ENCODE data around the gene GRIK3.

Gene GRIK3

DNA sequence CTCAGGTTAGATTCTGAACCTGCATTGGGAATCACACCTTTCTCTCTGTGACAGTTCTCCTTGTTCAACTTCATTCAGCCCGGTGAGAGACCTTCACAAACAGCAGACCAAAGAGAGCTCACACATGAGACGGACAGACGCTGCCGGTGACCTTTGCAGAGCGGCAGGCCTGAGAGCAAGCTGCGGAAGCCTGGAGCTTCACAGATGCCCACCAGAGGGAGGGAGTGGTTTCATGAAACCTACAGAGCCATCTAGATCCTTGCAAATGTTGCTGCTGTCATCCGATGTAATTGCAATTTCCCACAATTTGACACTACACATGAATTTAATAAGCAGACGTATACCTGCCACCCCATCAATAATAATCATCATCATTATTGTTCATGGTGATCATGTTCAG is 39.4 kb downstream of the GRIK3 start:
- no peaks in the 10 kb centered on the region for H3K9me3 ChIP-seq (ENCODE audit: control insufficient read depth in 1 of 2, low read length in 2 of 2)
- H3K27me3 ChIP-seq (ENCODE audit: control insufficient read depth in 1 of 2, insufficient read depth in 2 of 2, low read length in 2 of 2): peaks cover 0 to 7% of the 10 kb centered on the region in 2 donors

DNA sequence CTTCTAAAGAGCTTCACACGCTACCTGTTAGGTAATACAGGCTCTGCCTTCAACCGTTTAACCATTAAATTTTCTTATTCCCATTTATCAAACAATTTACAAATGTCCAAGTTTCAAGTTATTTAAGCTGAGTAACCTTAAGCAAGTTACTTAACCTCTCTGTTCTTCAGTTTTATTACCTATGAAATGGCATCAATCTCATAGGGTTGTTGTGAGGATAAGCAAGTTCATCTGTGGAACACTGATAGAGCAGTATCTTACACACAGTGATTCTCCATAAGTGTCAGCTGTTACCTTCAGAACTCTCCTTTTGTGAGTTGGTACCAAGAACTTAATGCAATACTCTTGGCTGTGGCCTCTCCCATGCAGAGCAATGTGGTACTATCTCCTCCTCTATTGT is 40.0 kb downstream of the GRIK3 start:
- Histone ChIP-seq H3K9ac (ENCODE audit: low read depth in 1 of 2, low read length in 2 of 2) (no peak overlapping the region), H3K36me3 (ENCODE audit: control insufficient read depth in 1 of 2, insufficient read depth in 2 of 2, low read length in 2 of 2) (no peaks in the 10 kb centered on the region), H3K4me1 (ENCODE audit: control insufficient read depth in 1 of 2, insufficient read depth in 2 of 2, low read length in 2 of 2) (no peaks in the 10 kb centered on the region), H3K27ac (ENCODE audit: low read depth, low read length) (no peak overlapping the region), H3K4me3 (ENCODE audit: low read depth in 1 of 2, low read length in 2 of 2) (no peak overlapping the region), H3K9me3 (ENCODE audit: control insufficient read depth in 1 of 2, low read length in 2 of 2) (no peaks in the 10 kb centered on the region), H3K27me3 (ENCODE audit: control insufficient read depth in 1 of 2, insufficient read depth in 2 of 2, low read length in 2 of 2) (peaks cover 0 to 7% of the 10 kb centered on the region in 2 donors)

More for the DNA sequence above, 39.4 kb downstream of the GRIK3 start:
- Histone ChIP-seq H3K9ac (ENCODE audit: low read depth in 1 of 2, low read length in 2 of 2) (no peak overlapping the region), H3K4me1 (ENCODE audit: control insufficient read depth in 1 of 2, insufficient read depth in 2 of 2, low read length in 2 of 2) (no peaks in the 10 kb centered on the region), H3K4me3 (ENCODE audit: low read depth in 1 of 2, low read length in 2 of 2) (no peak overlapping the region), H3K27ac (ENCODE audit: low read depth, low read length) (no peak overlapping the region), H3K36me3 (ENCODE audit: control insufficient read depth in 1 of 2, insufficient read depth in 2 of 2, low read length in 2 of 2) (no peaks in the 10 kb centered on the region)

DNA sequence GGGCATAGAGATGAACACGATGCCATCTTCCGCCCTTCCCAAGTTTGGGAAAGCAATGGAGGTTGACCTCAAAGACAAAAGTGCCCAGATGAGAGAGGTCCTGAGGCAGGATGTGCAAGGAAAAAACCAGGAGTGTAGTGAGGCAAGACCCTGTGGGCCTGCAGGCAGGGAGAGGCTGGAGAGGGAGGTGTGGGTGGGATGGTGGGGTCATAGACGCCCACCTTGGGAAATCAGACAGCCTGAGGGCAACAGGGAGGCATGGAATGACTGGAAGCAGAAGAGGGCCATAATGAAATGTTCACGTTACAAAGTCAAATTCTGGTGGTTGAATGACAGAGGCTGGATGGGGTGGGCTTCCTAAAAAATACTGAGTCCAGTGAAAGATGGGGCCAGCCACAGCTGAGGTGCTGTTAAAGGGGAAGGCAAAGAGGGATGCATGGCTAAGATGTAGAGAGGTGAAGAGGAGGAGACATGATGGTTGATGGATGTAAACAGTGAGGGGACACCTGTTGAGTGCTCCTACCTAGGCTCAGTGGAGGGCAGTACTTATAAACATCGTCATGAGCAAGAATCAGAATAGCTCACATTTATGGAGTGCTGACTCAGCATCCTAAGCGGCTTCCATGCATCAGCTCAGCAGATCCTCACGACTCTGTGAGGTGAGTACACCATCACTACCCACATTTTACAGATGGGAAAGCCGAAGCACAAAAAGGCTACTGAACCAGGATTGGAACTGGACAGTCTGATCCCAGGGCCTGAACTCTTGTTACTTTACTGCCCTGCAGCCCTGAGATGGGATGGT is 42.0 kb downstream of the GRIK3 start:
- H3K27ac ChIP-seq (ENCODE audit: low read depth, low read length): no peak overlapping the region
- H3K36me3 ChIP-seq (ENCODE audit: control insufficient read depth in 1 of 2, insufficient read depth in 2 of 2, low read length in 2 of 2): no peaks in the 10 kb centered on the region
- H3K9me3 ChIP-seq (ENCODE audit: control insufficient read depth in 1 of 2, low read length in 2 of 2): no peaks in the 10 kb centered on the region
- H3K9ac ChIP-seq (ENCODE audit: low read depth in 1 of 2, low read length in 2 of 2): no peak overlapping the region
- H3K27me3 ChIP-seq (ENCODE audit: control insufficient read depth in 1 of 2, insufficient read depth in 2 of 2, low read length in 2 of 2): peaks cover 0 to 15% of the 10 kb centered on the region in 2 donors
- H3K4me1 ChIP-seq (ENCODE audit: control insufficient read depth in 1 of 2, insufficient read depth in 2 of 2, low read length in 2 of 2): no peaks in the 10 kb centered on the region
- no peak overlapping the region for H3K4me3 ChIP-seq (ENCODE audit: low read depth in 1 of 2, low read length in 2 of 2)

DNA sequence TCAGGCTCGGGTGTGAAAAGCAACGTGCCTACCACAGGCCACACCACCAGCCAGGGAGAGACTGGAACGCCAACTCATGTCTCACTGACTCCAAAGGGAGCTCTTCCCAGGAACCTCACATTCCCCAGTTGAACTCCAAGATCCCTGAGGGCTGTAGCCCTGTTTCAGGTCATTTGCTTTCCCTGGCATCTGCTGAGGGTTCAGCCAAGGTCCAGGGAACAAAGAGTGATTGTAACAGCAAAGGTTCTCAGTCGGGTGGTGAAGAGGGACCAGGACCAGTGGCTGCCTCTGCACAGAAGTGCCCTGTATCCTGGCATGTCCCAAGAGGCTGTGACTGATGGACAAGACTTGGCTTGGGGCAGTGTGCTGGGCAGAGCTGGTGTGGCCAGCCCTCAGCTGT is 42.8 kb downstream of the GRIK3 start:
- Histone ChIP-seq H3K9ac (ENCODE audit: low read depth in 1 of 2, low read length in 2 of 2) (no peak overlapping the region), H3K4me1 (ENCODE audit: control insufficient read depth in 1 of 2, insufficient read depth in 2 of 2, low read length in 2 of 2) (no peaks in the 10 kb centered on the region), H3K9me3 (ENCODE audit: control insufficient read depth in 1 of 2, low read length in 2 of 2) (no peaks in the 10 kb centered on the region), H3K27me3 (ENCODE audit: control insufficient read depth in 1 of 2, insufficient read depth in 2 of 2, low read length in 2 of 2) (peaks cover 0 to 14% of the 10 kb centered on the region in 2 donors), H3K4me3 (ENCODE audit: low read depth in 1 of 2, low read length in 2 of 2) (no peak overlapping the region), H3K36me3 (ENCODE audit: control insufficient read depth in 1 of 2, insufficient read depth in 2 of 2, low read length in 2 of 2) (no peaks in the 10 kb centered on the region), H3K27ac (ENCODE audit: low read depth, low read length) (no peak overlapping the region)

DNA sequence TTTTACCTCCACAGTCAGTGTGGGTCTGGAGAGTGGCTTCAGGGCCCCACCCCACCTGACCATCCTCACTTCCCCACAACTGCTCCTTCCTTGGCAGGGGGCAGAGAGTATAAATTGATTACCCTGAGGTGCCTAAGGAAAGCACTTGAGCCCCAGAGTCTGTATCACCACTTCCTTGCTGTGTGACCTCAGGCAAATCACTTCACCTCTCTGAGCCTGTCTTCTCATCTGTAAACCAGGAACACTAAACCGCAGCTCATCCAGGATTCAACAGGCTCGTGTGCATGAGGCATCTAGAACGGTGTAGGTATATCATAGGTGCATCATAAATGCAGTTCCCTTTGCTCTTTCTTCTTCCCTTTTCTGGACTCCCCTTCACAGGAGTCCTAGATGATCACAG is 43.4 kb downstream of the GRIK3 start:
- Histone ChIP-seq H3K27ac (ENCODE audit: low read depth, low read length) (no peak overlapping the region), H3K9me3 (ENCODE audit: control insufficient read depth in 1 of 2, low read length in 2 of 2) (no peaks in the 10 kb centered on the region), H3K4me1 (ENCODE audit: control insufficient read depth in 1 of 2, insufficient read depth in 2 of 2, low read length in 2 of 2) (no peaks in the 10 kb centered on the region), H3K36me3 (ENCODE audit: control insufficient read depth in 1 of 2, insufficient read depth in 2 of 2, low read length in 2 of 2) (no peaks in the 10 kb centered on the region), H3K27me3 (ENCODE audit: control insufficient read depth in 1 of 2, insufficient read depth in 2 of 2, low read length in 2 of 2) (peaks cover 0 to 13% of the 10 kb centered on the region in 2 donors), H3K9ac (ENCODE audit: low read depth in 1 of 2, low read length in 2 of 2) (no peak overlapping the region), H3K4me3 (ENCODE audit: low read depth in 1 of 2, low read length in 2 of 2) (no peak overlapping the region)

DNA sequence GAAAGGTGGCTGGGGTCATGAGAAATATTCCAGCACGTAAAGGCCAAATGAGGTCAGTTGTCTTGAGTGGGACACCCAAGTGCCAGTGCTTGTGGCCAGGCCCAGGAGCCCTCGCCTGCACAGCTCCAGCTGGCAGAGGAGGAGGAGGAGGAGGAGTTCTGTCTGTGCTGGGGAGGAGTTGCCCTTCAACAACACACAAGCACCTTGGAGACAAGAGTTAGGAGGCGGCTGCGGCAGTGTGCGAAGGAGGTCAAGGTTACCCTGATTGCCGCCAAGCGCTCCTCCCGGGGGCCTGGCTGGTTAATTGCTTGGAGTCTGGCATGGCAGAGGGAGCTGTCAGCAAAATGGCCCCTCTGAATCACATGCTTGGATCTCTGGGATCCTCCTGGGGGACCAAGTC is 45.1 kb downstream of the GRIK3 start:
- no peak overlapping the region for H3K9ac ChIP-seq (ENCODE audit: low read depth in 1 of 2, low read length in 2 of 2)
- no peaks in the 10 kb centered on the region for H3K36me3 ChIP-seq (ENCODE audit: control insufficient read depth in 1 of 2, insufficient read depth in 2 of 2, low read length in 2 of 2)
- H3K27me3 ChIP-seq (ENCODE audit: control insufficient read depth in 1 of 2, insufficient read depth in 2 of 2, low read length in 2 of 2): peaks cover 0 to 13% of the 10 kb centered on the region in 2 donors
- H3K4me3 ChIP-seq (ENCODE audit: low read depth in 1 of 2, low read length in 2 of 2): no peak overlapping the region
- no peak overlapping the region for H3K27ac ChIP-seq (ENCODE audit: low read depth, low read length)
- no peaks in the 10 kb centered on the region for H3K9me3 ChIP-seq (ENCODE audit: control insufficient read depth in 1 of 2, low read length in 2 of 2)
- no peaks in the 10 kb centered on the region for H3K4me1 ChIP-seq (ENCODE audit: control insufficient read depth in 1 of 2, insufficient read depth in 2 of 2, low read length in 2 of 2)

DNA sequence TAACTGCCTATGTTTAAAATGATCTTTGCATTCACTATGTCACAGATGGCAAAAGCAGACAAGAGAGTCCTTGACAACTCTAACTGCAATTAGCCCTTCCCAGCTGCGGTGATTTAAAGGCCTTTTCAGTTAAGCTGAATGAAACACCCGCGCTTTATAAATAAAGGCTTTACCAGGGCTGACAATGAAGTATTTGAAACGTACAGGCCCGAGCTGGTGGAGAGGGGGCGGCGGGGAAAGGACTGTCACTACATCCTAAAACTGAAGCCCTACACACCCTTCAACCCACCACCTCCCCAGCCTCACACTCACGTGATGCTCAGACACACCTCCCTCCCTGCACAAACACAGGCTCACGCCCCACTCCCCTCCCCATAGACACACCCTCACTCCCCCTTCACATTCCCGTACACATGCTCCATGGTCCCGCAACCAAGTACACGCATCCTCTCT is 45.5 kb downstream of the GRIK3 start:
- Histone ChIP-seq H3K9ac (ENCODE audit: low read depth in 1 of 2, low read length in 2 of 2) (no peak overlapping the region), H3K4me3 (ENCODE audit: low read depth in 1 of 2, low read length in 2 of 2) (no peak overlapping the region), H3K9me3 (ENCODE audit: control insufficient read depth in 1 of 2, low read length in 2 of 2) (no peaks in the 10 kb centered on the region), H3K27ac (ENCODE audit: low read depth, low read length) (no peak overlapping the region), H3K36me3 (ENCODE audit: control insufficient read depth in 1 of 2, insufficient read depth in 2 of 2, low read length in 2 of 2) (no peaks in the 10 kb centered on the region), H3K4me1 (ENCODE audit: control insufficient read depth in 1 of 2, insufficient read depth in 2 of 2, low read length in 2 of 2) (no peaks in the 10 kb centered on the region), H3K27me3 (ENCODE audit: control insufficient read depth in 1 of 2, insufficient read depth in 2 of 2, low read length in 2 of 2) (peaks cover 0 to 13% of the 10 kb centered on the region in 2 donors)

DNA sequence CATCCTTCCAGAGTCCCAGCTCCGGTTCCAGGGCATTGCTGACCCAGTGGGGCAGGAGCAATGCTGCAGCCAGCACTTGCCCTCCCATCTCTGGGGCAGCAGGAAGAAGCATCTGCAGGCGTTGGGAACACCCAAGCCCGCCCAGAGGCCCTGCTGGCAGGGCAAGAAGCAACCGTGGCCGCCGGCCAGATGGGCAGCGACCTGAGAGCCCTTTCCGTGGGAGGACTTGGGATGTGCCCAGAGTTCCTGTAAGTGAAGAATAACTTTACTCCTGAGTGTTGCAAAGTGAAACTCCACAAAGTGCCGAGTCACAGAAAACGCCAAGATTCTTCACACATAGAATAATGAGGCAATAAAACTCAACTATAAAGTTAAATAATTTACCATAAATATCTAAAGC is 46.0 kb downstream of the GRIK3 start:
- H3K4me3 ChIP-seq (ENCODE audit: low read depth in 1 of 2, low read length in 2 of 2): no peak overlapping the region
- no peaks in the 10 kb centered on the region for H3K9me3 ChIP-seq (ENCODE audit: control insufficient read depth in 1 of 2, low read length in 2 of 2)
- no peaks in the 10 kb centered on the region for H3K36me3 ChIP-seq (ENCODE audit: control insufficient read depth in 1 of 2, insufficient read depth in 2 of 2, low read length in 2 of 2)
- peaks cover 0 to 13% of the 10 kb centered on the region in 2 donors for H3K27me3 ChIP-seq (ENCODE audit: control insufficient read depth in 1 of 2, insufficient read depth in 2 of 2, low read length in 2 of 2)
- H3K4me1 ChIP-seq (ENCODE audit: control insufficient read depth in 1 of 2, insufficient read depth in 2 of 2, low read length in 2 of 2): no peaks in the 10 kb centered on the region
- no peak overlapping the region for H3K27ac ChIP-seq (ENCODE audit: low read depth, low read length)
- no peak overlapping the region for H3K9ac ChIP-seq (ENCODE audit: low read depth in 1 of 2, low read length in 2 of 2)

DNA sequence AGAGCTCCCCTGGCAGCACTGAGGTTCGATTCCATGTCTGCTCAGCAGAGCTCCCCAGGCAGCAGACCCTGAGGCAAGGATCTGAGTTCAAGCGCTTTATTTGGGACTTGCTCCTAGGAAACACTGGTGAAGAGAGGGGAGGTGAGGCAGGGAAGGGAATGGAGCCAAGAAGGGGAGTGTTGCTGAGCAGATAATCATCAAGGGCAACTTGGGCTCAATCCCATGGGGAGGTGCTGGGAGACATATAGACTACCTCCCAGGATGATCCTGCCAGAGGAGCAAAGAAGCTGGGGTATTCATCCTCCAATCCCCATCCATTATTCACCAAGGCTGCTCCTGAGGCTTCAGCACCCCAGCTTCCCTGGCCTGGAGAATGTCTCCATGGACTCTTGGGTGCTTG is 47.0 kb downstream of the GRIK3 start:
- H3K27ac ChIP-seq (ENCODE audit: low read depth, low read length): no peak overlapping the region
- H3K4me3 ChIP-seq (ENCODE audit: low read depth in 1 of 2, low read length in 2 of 2): no peak overlapping the region
- no peaks in the 10 kb centered on the region for H3K9me3 ChIP-seq (ENCODE audit: control insufficient read depth in 1 of 2, low read length in 2 of 2)
- no peak overlapping the region for H3K9ac ChIP-seq (ENCODE audit: low read depth in 1 of 2, low read length in 2 of 2)
- no peaks in the 10 kb centered on the region for H3K4me1 ChIP-seq (ENCODE audit: control insufficient read depth in 1 of 2, insufficient read depth in 2 of 2, low read length in 2 of 2)
- no peaks in the 10 kb centered on the region for H3K36me3 ChIP-seq (ENCODE audit: control insufficient read depth in 1 of 2, insufficient read depth in 2 of 2, low read length in 2 of 2)
- peaks cover 0 to 13% of the 10 kb centered on the region in 2 donors for H3K27me3 ChIP-seq (ENCODE audit: control insufficient read depth in 1 of 2, insufficient read depth in 2 of 2, low read length in 2 of 2)

DNA sequence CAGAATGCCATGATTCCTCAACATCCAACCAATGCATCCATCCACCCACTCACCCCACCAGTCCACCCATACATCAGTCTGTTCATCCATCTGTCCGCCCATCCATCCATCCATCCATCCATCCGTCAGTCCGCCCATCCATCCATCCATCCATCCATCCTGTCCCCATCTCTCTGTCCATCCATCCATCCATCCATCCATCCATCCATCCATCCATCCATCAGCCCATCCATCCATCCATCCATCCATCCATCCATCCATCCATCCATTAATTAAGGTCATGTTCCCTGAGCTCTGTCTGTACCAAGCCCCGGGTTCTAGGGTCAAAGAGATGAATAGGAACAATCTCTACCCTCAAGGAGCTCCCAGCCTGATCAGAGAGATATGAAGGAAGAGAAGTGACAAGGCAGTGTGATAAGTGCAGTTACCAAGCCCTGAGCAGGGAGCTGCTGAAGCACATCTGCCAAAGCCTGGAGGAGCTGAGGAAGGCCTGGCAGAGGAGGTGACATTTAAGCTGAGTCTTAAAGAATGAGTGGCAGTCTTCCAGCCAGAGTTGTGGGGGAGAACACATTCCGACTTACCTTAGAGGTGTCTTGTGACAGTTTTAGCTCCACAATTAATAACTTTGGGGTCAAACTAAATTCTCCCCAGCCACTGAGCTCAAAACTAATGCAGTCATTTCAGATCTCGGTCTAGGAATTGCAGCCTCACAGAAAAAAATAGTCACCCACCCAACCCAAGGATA is 47.9 kb downstream of the GRIK3 start:
- Histone ChIP-seq H3K9me3 (ENCODE audit: control insufficient read depth in 1 of 2, low read length in 2 of 2) (no peaks in the 10 kb centered on the region), H3K27ac (ENCODE audit: low read depth, low read length) (no peak overlapping the region), H3K36me3 (ENCODE audit: control insufficient read depth in 1 of 2, insufficient read depth in 2 of 2, low read length in 2 of 2) (no peaks in the 10 kb centered on the region), H3K27me3 (ENCODE audit: control insufficient read depth in 1 of 2, insufficient read depth in 2 of 2, low read length in 2 of 2) (peaks cover 0 to 12% of the 10 kb centered on the region in 2 donors), H3K4me3 (ENCODE audit: low read depth in 1 of 2, low read length in 2 of 2) (no peak overlapping the region), H3K4me1 (ENCODE audit: control insufficient read depth in 1 of 2, insufficient read depth in 2 of 2, low read length in 2 of 2) (no peaks in the 10 kb centered on the region), H3K9ac (ENCODE audit: low read depth in 1 of 2, low read length in 2 of 2) (no peak overlapping the region)
